PFSK-1 (cell line): Measurements from ENCODE around the gene LDLRAD3.

ENCODE experiments used
- POLR2AphosphoS5 ChIP-seq: IDR thresholded peaks from 2 replicates; pipeline ENCODE4 v1.6.1; 2012; ENCODE audit warnings: low read depth, mild to moderate bottlenecking, control low read depth, low read length, moderate library complexity
- TF ChIP-seq, protein P1 (sequence below), 2 experiments: IDR thresholded peaks; 2 replicates each; pipeline versions ENCODE4 v1.6.1 to v1.8.0; 2011 to 2012; ENCODE audit warnings: low read depth in 2 of 2, low read length in 2 of 2, control low read depth in 1 of 2, inconsistent platforms in 1 of 2, mild to moderate bottlenecking in 1 of 2, moderate library complexity in 1 of 2; ENCODE audit not compliant: insufficient read depth in 1 of 2

DNA sequence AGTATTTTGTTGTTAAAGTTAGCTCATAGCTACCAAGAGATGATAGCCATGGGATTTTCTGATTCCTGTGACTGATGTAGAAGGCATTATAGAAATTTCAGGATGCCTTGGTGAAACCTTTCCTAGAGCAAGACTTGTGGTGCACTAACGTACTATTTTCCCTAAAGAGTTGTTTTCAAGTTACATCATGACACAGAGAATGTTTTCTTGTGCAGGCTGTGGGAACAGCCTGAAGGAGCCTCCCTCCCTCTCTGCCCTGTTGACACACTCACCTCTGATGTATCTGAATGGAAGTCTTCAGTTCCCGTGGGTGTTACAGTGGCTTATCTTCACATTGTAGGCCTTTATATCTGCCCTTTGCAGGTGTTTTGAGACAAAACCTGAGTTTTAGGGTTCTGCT lies 121.6 kb downstream of the LDLRAD3 start:
- no peak for TF ChIP-seq POLR2AphosphoS5
- TF ChIP-seq, protein P1, sequence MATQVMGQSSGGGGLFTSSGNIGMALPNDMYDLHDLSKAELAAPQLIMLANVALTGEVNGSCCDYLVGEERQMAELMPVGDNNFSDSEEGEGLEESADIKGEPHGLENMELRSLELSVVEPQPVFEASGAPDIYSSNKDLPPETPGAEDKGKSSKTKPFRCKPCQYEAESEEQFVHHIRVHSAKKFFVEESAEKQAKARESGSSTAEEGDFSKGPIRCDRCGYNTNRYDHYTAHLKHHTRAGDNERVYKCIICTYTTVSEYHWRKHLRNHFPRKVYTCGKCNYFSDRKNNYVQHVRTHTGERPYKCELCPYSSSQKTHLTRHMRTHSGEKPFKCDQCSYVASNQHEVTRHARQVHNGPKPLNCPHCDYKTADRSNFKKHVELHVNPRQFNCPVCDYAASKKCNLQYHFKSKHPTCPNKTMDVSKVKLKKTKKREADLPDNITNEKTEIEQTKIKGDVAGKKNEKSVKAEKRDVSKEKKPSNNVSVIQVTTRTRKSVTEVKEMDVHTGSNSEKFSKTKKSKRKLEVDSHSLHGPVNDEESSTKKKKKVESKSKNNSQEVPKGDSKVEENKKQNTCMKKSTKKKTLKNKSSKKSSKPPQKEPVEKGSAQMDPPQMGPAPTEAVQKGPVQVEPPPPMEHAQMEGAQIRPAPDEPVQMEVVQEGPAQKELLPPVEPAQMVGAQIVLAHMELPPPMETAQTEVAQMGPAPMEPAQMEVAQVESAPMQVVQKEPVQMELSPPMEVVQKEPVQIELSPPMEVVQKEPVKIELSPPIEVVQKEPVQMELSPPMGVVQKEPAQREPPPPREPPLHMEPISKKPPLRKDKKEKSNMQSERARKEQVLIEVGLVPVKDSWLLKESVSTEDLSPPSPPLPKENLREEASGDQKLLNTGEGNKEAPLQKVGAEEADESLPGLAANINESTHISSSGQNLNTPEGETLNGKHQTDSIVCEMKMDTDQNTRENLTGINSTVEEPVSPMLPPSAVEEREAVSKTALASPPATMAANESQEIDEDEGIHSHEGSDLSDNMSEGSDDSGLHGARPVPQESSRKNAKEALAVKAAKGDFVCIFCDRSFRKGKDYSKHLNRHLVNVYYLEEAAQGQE (IDR thresholded peaks at IDR 0.05; ENCODE audit: insufficient read depth in 1 of 2, low read depth in 2 of 2, low read length in 2 of 2): no peak
